ENCODE measurements around the gene RRAS2. TPM values are rescaled to one million over a fixed set of nuclear protein-coding genes. Genes with fewer than 3 reads are reported as not detected.

Gene RRAS2
- total RNA-seq, 1 experiment from 2014 or later = 158 TPM

GRCh38 chr11:14388352-14388751, 29.4 kb upstream of the RRAS2 start:
- Histone ChIP-seq H3K4me2 (ENCODE audit: insufficient read depth, insufficient read length, low read length) (no peak overlapping the region), H3K9ac (ENCODE audit: extremely low read depth, insufficient read length, low read length) (no peak overlapping the region), H2AFZ (ENCODE audit: low read length) (no peak overlapping the region), H2AK5ac (ENCODE audit: insufficient read length, low read length) (no peak overlapping the region), H2BK15ac (ENCODE audit: low read depth, low read length) (no peak overlapping the region), H3K23me2 (ENCODE audit: insufficient read length, low read depth, low read length, poor library complexity, severe bottlenecking) (no peaks in the 10 kb centered on the region), H3K79me2 (ENCODE audit: insufficient read depth, low read length) (no peaks in the 10 kb centered on the region), H3K27ac (ENCODE audit: insufficient read length, low read depth, low read length) (no peak overlapping the region), H4K8ac (replicated peaks; ENCODE audit: insufficient read length, low read depth, low read length) (no peak overlapping the region), H4K91ac (ENCODE audit: insufficient read length, low read depth, low read length) (no peak overlapping the region), H3K4me1 (ENCODE audit: insufficient read depth, low read length) (0 out of 2 replicates have a peak, but pooled peaks cover 3% of the 10 kb centered on the region), H3K18ac (ENCODE audit: insufficient read length, low read depth, low read length) (no peak overlapping the region), H4K5ac (ENCODE audit: insufficient read length, low read depth, low read length) (no peak overlapping the region), H3K23ac (ENCODE audit: insufficient read length, low read depth, low read length) (no peak overlapping the region), H3T11ph (ENCODE audit: low read length) (no peak overlapping the region), H3K56ac (ENCODE audit: insufficient read length, low read depth, low read length) (no peak overlapping the region), H2BK12ac (ENCODE audit: insufficient read length, low read depth, low read length) (no peak overlapping the region), H4K20me1 (ENCODE audit: control insufficient read depth, insufficient read depth, insufficient read length) (no peaks in the 10 kb centered on the region), H3K79me1 (ENCODE audit: insufficient read depth, low read depth, low read length, poor library complexity, severe bottlenecking) (no peaks in the 10 kb centered on the region), H3K4ac (ENCODE audit: low read depth, low read length) (no peak overlapping the region), H3K14ac (ENCODE audit: insufficient read depth, low read length) (no peak overlapping the region), H2BK120ac (ENCODE audit: low read depth, low read length, poor library complexity, severe bottlenecking) (no peak overlapping the region), H2BK20ac (ENCODE audit: low read depth, low read length, poor library complexity, severe bottlenecking) (no peak overlapping the region), H3K27me3 (ENCODE audit: insufficient read depth, low read length) (no peaks in the 10 kb centered on the region), H2BK5ac (ENCODE audit: insufficient read length, low read length) (no peak overlapping the region), H3K9me3 (ENCODE audit: control insufficient read depth, low read depth, low read length) (no peaks in the 10 kb centered on the region)
- no peak overlapping the region for H3K4me3 Mint-ChIP-seq
- no peak overlapping the region for H3K27ac Mint-ChIP-seq
- H3K27me3 Mint-ChIP-seq (ENCODE audit: low read depth) = peaks cover 14% of the 10 kb centered on the region
- TF ChIP-seq, protein P1, sequence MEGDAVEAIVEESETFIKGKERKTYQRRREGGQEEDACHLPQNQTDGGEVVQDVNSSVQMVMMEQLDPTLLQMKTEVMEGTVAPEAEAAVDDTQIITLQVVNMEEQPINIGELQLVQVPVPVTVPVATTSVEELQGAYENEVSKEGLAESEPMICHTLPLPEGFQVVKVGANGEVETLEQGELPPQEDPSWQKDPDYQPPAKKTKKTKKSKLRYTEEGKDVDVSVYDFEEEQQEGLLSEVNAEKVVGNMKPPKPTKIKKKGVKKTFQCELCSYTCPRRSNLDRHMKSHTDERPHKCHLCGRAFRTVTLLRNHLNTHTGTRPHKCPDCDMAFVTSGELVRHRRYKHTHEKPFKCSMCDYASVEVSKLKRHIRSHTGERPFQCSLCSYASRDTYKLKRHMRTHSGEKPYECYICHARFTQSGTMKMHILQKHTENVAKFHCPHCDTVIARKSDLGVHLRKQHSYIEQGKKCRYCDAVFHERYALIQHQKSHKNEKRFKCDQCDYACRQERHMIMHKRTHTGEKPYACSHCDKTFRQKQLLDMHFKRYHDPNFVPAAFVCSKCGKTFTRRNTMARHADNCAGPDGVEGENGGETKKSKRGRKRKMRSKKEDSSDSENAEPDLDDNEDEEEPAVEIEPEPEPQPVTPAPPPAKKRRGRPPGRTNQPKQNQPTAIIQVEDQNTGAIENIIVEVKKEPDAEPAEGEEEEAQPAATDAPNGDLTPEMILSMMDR (conservative IDR thresholded peaks at IDR 0.05) = no peak
- H3K36me3 Mint-ChIP-seq (ENCODE audit: insufficient read depth in 1 of 3, low read depth in 3 of 3) = no peaks in the 10 kb centered on the region
- H3K4me1 Mint-ChIP-seq = peaks cover 16 to 27% of the 10 kb centered on the region in 2 experiments
- H3K9me3 Mint-ChIP-seq = no peaks in the 10 kb centered on the region
- no CpG with 5 or more reads among the region's 4 CpGs for WGBS (ENCODE audit: extremely low coverage, insufficient read length, low lambda C conversion rate)
- no peak for DNase-seq

Measured in H9 (cell line).